NCI-H2029 treated with DMSO at 0.1 percent for 48 hours (cell line): ENCODE measurements around the gene COX19.
"Not testable (repeated sequence)": the region's sequence is repeated elsewhere in the genome, so short reads cannot be mapped to it uniquely, and the experiment has no call there.

Experiments
- DNase-seq: peaks from one replicate; lab custom pipeline; 2025; lab: John Stamatoyannopoulos, UW

COX19 gene

GRCh38 chr7:943793-944192, 31.6 kb downstream of the COX19 start:
- not testable (repeated sequence) for DNase-seq

GRCh38 chr7:940599-941408, 34.5 kb downstream of the COX19 start:
- no peak for DNase-seq

- no peak for DNase-seq
Observed at GRCh38 chr7:939843-940242, 35.5 kb downstream of the COX19 start.

GRCh38 chr7:938546-939185, 36.7 kb downstream of the COX19 start:
- DNase-seq: no peak

- DNase-seq: no peak
Observed at GRCh38 chr7:937856-938484, 37.4 kb downstream of the COX19 start.

- DNase-seq: no peak
Observed at GRCh38 chr7:936386-937054, 38.8 kb downstream of the COX19 start.

GRCh38 chr7:935874-936385, 39.4 kb downstream of the COX19 start:
- DNase-seq: no peak

GRCh38 chr7:935164-935873, 40.0 kb downstream of the COX19 start:
- no peak for DNase-seq

- no peak for DNase-seq
Observed at GRCh38 chr7:934469-935163, 40.7 kb downstream of the COX19 start.

- DNase-seq: no peak
Observed at GRCh38 chr7:932651-932975, 42.7 kb downstream of the COX19 start.

- no peak for DNase-seq
Observed at GRCh38 chr7:931871-932650, 43.3 kb downstream of the COX19 start.

- DNase-seq: no peak
Observed at GRCh38 chr7:930975-931758, 44.2 kb downstream of the COX19 start.

GRCh38 chr7:929311-929711, 46.0 kb downstream of the COX19 start:
- no peak for DNase-seq

GRCh38 chr7:927031-927671, 48.2 kb downstream of the COX19 start:
- no peak for DNase-seq

GRCh38 chr7:926061-927030, 49.0 kb downstream of the COX19 start:
- DNase-seq: no peak

- DNase-seq: no peak
Observed at GRCh38 chr7:925601-926000, 49.7 kb downstream of the COX19 start.

GRCh38 chr7:924541-925231, 50.7 kb downstream of the COX19 start:
- DNase-seq: no peak
